Raji (cell line): Measurements from ENCODE around the gene ACADSB.

Experiments used
- POLR2A ChIP-seq: IDR thresholded peaks from 2 replicates; pipeline ENCODE4 v1.6.1; 2011; ENCODE audit warnings: low read depth, low read length, control low read depth; ENCODE audit not compliant: insufficient read depth

Gene ACADSB

GRCh38 chr10:123008355-123009104 is at the start of gene ACADSB, which contains the start of gene IKZF5:
Gene ACADSB, plus strand, starts transcription at chr10:123009006. Its CDS starts 24 bp downstream, at chr10:123009030.
Gene IKZF5, minus strand, starts transcription at chr10:123008795. Its CDS starts 10,170 bp downstream, at chr10:122998625.
- peak; percentile 97 for TF ChIP-seq POLR2A

GRCh38 chr10:122962405-122962804 is 46.4 kb upstream of the ACADSB start:
- no peak for TF ChIP-seq POLR2A

GRCh38 chr10:122966879-122967278 is 41.9 kb upstream of the ACADSB start:
- TF ChIP-seq POLR2A, result no peak

- no peak for TF ChIP-seq POLR2A
Measured at GRCh38 chr10:122968698-122969097, 40.1 kb upstream of the ACADSB start.

- no peak for TF ChIP-seq POLR2A
Measured at GRCh38 chr10:122974023-122974422, 34.8 kb upstream of the ACADSB start.

- no peak for TF ChIP-seq POLR2A
Measured at GRCh38 chr10:122974543-122975064, 34.2 kb upstream of the ACADSB start.

GRCh38 chr10:122980209-122981065 is 28.4 kb upstream of the ACADSB start, which contains the start of gene PSTK:
Gene PSTK, plus strand, starts transcription at chr10:122980401. Its CDS starts 79 bp downstream, at chr10:122980480.
- TF ChIP-seq POLR2A, result peak; percentile 82

- no peak for TF ChIP-seq POLR2A
Measured at GRCh38 chr10:122981066-122981464, 27.7 kb upstream of the ACADSB start.

- no peak for TF ChIP-seq POLR2A
Measured at GRCh38 chr10:122983898-122984297, 24.9 kb upstream of the ACADSB start.

- no peak for TF ChIP-seq POLR2A
Measured at GRCh38 chr10:122984708-122985107, 24.1 kb upstream of the ACADSB start.

GRCh38 chr10:122986335-122986734 is 22.5 kb upstream of the ACADSB start:
- no peak for TF ChIP-seq POLR2A

GRCh38 chr10:122988501-122988900 is 20.3 kb upstream of the ACADSB start:
- TF ChIP-seq POLR2A, result no peak

GRCh38 chr10:122990278-122990677 is 18.5 kb upstream of the ACADSB start:
- TF ChIP-seq POLR2A, result no peak

- no peak for TF ChIP-seq POLR2A
Measured at GRCh38 chr10:122992031-122992585, 16.7 kb upstream of the ACADSB start.

GRCh38 chr10:122993797-122994336 is 14.9 kb upstream of the ACADSB start:
- no peak for TF ChIP-seq POLR2A
